Heart left ventricle (tissue), 16 donors: ENCODE results near the gene CREBBP. TPM values are rescaled to one million over a fixed set of nuclear protein-coding genes. Genes with fewer than 3 reads are reported as not detected.

Source experiments
- ATAC-seq, 4 donors: fragments of 200-7000 bp; cut with Tn5 transposase; one replicate each; pipeline ENCODE4 v1.9.1; 2020 to 2022; ENCODE audit warnings: moderate library complexity in 4 of 4, mild to moderate bottlenecking in 3 of 4, moderate number of reproducible peaks in 1 of 4
- DNase-seq, 5 donors: peaks; one replicate each; pipeline ENCODE4 v3.0.0-alpha.2; 2020
- H3K27ac ChIP-seq, 12 donors: fragments of 200-600 bp; sonication (generic) in 4 of 12; one replicate each; pipeline versions ENCODE4 v1.5.0 to v1.8.0; 2016 to 2022; ENCODE audit warnings: mild to moderate bottlenecking in 2 of 12
- H3K27me3 ChIP-seq, 9 donors: fragments of 200-600 bp; sonication (generic) in 2 of 9; one replicate each; pipeline versions ENCODE4 v1.5.1 to v1.8.0; 2016 to 2022; ENCODE audit warnings: mild to moderate bottlenecking in 3 of 9
- H3K36me3 ChIP-seq, 9 donors: fragments of 200-600 bp; sonication (generic) in 2 of 9; one replicate each; pipeline versions ENCODE4 v1.5.0 to v1.8.0; 2018 to 2022; ENCODE audit warnings: mild to moderate bottlenecking in 2 of 9
- H3K4me1 ChIP-seq, 12 donors: fragments of 200-600 bp; sonication (generic) in 4 of 12; one replicate each; pipeline versions ENCODE4 v1.5.0 to v1.8.0; 2016 to 2022; ENCODE audit warnings: mild to moderate bottlenecking in 3 of 12
- H3K4me3 ChIP-seq, 12 donors: fragments of 200-600 bp; sonication (generic) in 4 of 12; one replicate each; pipeline versions ENCODE4 v1.5.0 to v1.8.0; 2017 to 2022; ENCODE audit warnings: mild to moderate bottlenecking in 9 of 12, moderate library complexity in 4 of 12
- H3K9me3 ChIP-seq, 12 donors: fragments of 200-600 bp; sonication (generic) in 4 of 12; one replicate each; pipeline versions ENCODE4 v1.5.0 to v1.8.0; 2016 to 2022; ENCODE audit warnings: mild to moderate bottlenecking in 1 of 12
- POLR2A ChIP-seq, 2 donors: fragments of 450-650 bp; IDR thresholded peaks; one replicate each; pipeline ENCODE4 v1.6.1; 2017; ENCODE audit warnings: antibody characterized with exemption in 2 of 2, mild to moderate bottlenecking in 2 of 2, moderate library complexity in 2 of 2
- WGBS, 4 donors: extraction: QIAGEN DNeasy Blood & Tissue Kit in 2 of 4; methylation state at CpG; one replicate each; pipeline versions ENCODE4 v1.1.5 to v1.1.7; 2013 to 2018; 5-methylcytosine and 5-hydroxymethylcytosine counted together
- intact Hi-C, 10 donors: fragments of 100-400 bp; cut with DNase I; formaldehyde crosslinking; loops; one replicate each; pipeline versions ENCODE4 v1.11.1 to v1.14.2; 2022
- polyA plus RNA-seq, 2 donors: library from polyadenylated mRNA; stranded (reverse); fragments of 200-250 nt; gene quantifications; one replicate each; pipeline ENCODE4 v1.2.3, GENCODE V29; 2013
- total RNA-seq, 9 donors: library from RNA; depleted of rRNA in 2 of 9; stranded (reverse); fragments of >200 nt in 2 of 9; fragmentation: NEBNext Ultra II Directional in 3 of 9; extraction: Animal tissue kit (Norgen Biotek cat#: 25700) in 3 of 9; gene quantifications; one replicate each; pipeline versions ENCODE4 v1.1.0 to v1.2.4, GENCODE V29; 2016 to 2023
- TF ChIP-seq, protein P1 (sequence below), 12 donors: fragments of 200-600 bp; sonication (generic) in 4 of 12; IDR thresholded peaks; one replicate each; pipeline versions ENCODE4 v1.5.0 to v1.8.0; 2018 to 2022; ENCODE audit warnings: antibody characterized with exemption in 12 of 12, mild to moderate bottlenecking in 5 of 12
- donor health status: ischemic (EF 13 %, LVEDD 7.1; RV severe dilation, severe dysfunction).
- donor health status: healthy with polysubstance abuse.
- donor health status: DM: no; HTN: yes; CAD: no.
- donor health status: DM: no; HTN: no; CAD: no.
- donor health status: ischemic (EF 25% LVEDD 6.9; RV normal size, moderate dysfunction).
- donor health status: ischemic (EF 25% LVEDD 5.7; RV mildly dilated, moderate dysfunction).
- donor health status: healthy.
- donor health status: DM: yes; HTN: yes; CAD: no.
- donor health status: ischemic (EF 35%, LVEDD 5.7; RV mildly dilated, moderate dysfunction).
- donor health status: nonischemic (EF 11% LVEDD 7.7; RV severe dilation, severe dysfunction).
- donor health status: DM: yes; HTN: yes; CAD: no.
- donor health status: PGD.
- donor health status: ischemic (EF 29% LVEDD 5.4; RV normal size, mild dysfunction).
- donor health status: nonischemic (EF 23%, LVEDD 6.1; RV moderate dilation, normal function).

The CREBBP gene
- total and polyA plus RNA-seq, 11 donors, result 17.1 to 77.6 (median 39.6) TPM

DNA sequence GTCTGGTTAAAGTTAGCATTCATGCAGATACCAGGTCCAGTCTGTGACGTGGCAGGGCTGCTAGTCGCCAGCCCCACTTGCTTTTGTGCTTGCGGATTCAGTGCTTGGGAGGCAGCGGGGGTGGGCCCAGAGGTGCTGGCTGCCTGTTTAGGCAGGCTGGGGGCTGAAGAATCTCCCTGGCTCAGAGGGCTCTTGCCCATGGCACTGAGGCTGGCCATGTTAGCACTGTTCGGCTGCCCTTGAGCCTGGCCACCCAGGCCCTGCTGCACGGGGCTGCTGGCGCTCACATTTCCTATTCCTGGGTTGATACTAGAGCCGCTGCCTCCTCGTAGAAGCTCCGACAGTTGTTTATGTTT is 30.0 kb downstream of the CREBBP start:
- H3K4me3 ChIP-seq, result no peak overlapping the region
- ATAC-seq (no peak), DNase-seq (no peak)
- H3K4me1 ChIP-seq, result peaks cover 0 to 71% (median 38%) of the 10 kb centered on the region in 12 donors
- WGBS, 4 donors, result 75 to 82% (median 78%) methylated on average over 6 to 10 of the region's 10 CpGs
- no peaks in the 10 kb centered on the region for H3K9me3 ChIP-seq
- no peaks in the 10 kb centered on the region for H3K27me3 ChIP-seq
- TF ChIP-seq, protein P1, sequence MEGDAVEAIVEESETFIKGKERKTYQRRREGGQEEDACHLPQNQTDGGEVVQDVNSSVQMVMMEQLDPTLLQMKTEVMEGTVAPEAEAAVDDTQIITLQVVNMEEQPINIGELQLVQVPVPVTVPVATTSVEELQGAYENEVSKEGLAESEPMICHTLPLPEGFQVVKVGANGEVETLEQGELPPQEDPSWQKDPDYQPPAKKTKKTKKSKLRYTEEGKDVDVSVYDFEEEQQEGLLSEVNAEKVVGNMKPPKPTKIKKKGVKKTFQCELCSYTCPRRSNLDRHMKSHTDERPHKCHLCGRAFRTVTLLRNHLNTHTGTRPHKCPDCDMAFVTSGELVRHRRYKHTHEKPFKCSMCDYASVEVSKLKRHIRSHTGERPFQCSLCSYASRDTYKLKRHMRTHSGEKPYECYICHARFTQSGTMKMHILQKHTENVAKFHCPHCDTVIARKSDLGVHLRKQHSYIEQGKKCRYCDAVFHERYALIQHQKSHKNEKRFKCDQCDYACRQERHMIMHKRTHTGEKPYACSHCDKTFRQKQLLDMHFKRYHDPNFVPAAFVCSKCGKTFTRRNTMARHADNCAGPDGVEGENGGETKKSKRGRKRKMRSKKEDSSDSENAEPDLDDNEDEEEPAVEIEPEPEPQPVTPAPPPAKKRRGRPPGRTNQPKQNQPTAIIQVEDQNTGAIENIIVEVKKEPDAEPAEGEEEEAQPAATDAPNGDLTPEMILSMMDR (IDR thresholded peaks at IDR 0.05), result no peak
- TF ChIP-seq POLR2A (IDR thresholded peaks at IDR 0.05), result no peak
- intact Hi-C loops, result loop anchor here in 1 of 10 donors (10.0 kb wide), 1 partner anchor 46 kb away; no protein-coding TSS in a partner anchor
- H3K36me3 ChIP-seq, result peaks cover 0 to 33% (median 15%) of the 10 kb centered on the region in 9 donors
- peak overlapping the region in 1 of 12 donors; percentile 41 for H3K27ac ChIP-seq

DNA sequence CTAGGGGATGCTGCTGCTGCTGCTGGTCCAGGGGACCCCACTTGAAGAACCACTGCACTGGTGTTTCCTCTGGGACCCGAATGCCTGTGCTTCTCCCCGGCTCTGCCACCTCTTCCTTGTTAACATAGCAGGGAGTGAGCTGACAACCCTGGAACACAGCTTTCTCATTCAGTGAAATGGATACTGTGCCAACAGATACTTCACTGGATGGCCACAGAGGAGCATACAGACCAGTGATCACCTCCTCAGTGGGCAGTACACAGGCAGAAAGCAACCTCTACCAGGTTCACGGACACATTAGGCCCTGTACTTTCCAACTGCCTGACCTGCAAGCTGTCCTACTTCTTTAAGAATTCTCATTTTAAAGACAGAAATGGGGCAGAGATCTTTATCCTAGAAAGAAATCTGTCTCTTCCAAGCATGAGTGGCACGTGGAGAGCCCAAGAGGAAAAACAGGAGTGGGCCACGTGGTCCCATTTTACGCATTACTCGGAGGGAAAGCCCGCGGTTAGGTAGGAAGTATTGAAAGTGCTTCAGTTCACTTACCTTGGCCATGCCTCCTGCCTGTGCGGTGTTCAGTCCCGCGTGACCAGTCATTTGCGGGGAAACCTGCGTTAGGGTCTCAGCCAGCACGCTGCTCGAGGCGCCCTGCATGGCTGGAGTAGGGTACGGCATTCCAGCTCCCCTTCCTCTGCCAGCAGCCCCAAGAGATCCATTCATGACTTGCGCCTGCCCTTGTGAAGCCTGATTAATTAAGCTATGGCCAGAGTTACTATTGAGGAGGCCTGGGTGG is 30.6 kb downstream of the CREBBP start:
- DNase-seq (no peak), ATAC-seq (peak in 2 of 4 donors; percentile 35 to 40)
- peak overlapping the region in 2 of 12 donors; percentile 10 to 41 for H3K27ac ChIP-seq
- 88 to 90% (median 89%) methylated on average over 14 to 19 of the region's 19 CpGs for WGBS, 4 donors
- H3K4me3 ChIP-seq, result no peak overlapping the region
- H3K27me3 ChIP-seq, result no peaks in the 10 kb centered on the region
- no peak for TF ChIP-seq POLR2A (IDR thresholded peaks at IDR 0.05)
- TF ChIP-seq, protein P1 (IDR thresholded peaks at IDR 0.05), result no peak
- H3K4me1 ChIP-seq, result peaks cover 0 to 69% (median 33%) of the 10 kb centered on the region in 12 donors
- H3K36me3 ChIP-seq, result peaks cover 0 to 33% (median 15%) of the 10 kb centered on the region in 9 donors
- intact Hi-C loops, result loop anchor here in 2 of 10 donors (2.0 to 10.0 kb wide), 2 partner anchors 27 to 45 kb away; no protein-coding TSS in a partner anchor
- no peaks in the 10 kb centered on the region for H3K9me3 ChIP-seq

DNA sequence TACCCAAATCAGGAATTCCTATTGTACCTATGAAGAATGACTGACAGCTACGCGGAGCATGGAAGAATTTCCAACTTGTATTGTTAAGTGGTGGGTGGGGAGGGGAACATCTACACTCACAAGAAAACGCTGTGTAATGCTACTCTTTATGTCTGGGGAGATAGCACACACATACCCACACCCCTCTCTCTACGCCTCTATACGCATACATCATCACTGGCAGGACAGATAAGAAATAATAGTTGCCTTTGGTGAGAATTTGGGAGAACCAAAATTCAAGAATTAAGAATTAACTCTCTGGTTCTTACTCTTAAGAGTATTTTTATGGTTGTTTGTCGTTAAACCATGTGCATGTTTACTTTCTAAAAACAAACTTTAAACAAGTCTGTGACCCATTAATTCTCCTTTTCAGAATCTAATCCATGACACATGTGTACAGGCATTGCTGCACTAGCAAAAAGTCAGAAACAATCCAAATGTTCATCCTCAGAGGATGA is 33.9 kb downstream of the CREBBP start:
- H3K4me1 ChIP-seq, result peaks cover 0 to 73% (median 40%) of the 10 kb centered on the region in 12 donors
- intact Hi-C loops, result no loop called here
- 75 to 79% (median 77%) methylated on average over 6 of the region's 6 CpGs for WGBS, 4 donors

DNA sequence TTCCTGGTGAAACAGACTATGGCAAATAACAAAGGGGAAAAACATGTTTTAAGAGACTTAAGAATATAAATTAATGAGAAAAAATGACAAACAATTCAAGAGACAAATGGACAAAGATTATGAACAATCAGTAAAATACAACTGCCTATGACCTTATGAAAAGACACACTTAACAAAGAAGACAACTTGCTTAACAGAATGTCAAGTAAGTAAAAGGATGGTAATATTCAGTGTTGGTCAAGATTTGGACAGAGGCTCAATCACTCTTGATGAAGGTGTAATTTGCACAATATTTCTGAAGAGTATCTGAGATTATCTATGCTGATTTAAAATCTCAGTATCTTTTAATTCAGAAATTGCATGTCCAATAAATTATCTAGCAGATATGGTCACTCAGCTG is 34.4 kb downstream of the CREBBP start:
- DNase-seq, result no peak
- Histone ChIP-seq H3K4me1 (peaks cover 0 to 78% (median 45%) of the 10 kb centered on the region in 12 donors), H3K9me3 (no peaks in the 10 kb centered on the region), H3K27ac (no peak overlapping the region), H3K27me3 (no peaks in the 10 kb centered on the region), H3K36me3 (peaks cover 0 to 33% (median 15%) of the 10 kb centered on the region in 9 donors), H3K4me3 (no peak overlapping the region)
- intact Hi-C loops, result no loop called here
- no peak for ATAC-seq
- no peak for TF ChIP-seq POLR2A (IDR thresholded peaks at IDR 0.05)
- TF ChIP-seq, protein P1 (IDR thresholded peaks at IDR 0.05), result no peak

More for the DNA sequence above, 33.9 kb downstream of the CREBBP start:
- Histone ChIP-seq H3K4me3 (no peak overlapping the region), H3K27ac (no peak overlapping the region), H3K27me3 (no peaks in the 10 kb centered on the region), H3K9me3 (no peaks in the 10 kb centered on the region), H3K36me3 (peaks cover 0 to 33% (median 15%) of the 10 kb centered on the region in 9 donors)
- TF ChIP-seq, protein P1 (IDR thresholded peaks at IDR 0.05), result no peak
- no peak for TF ChIP-seq POLR2A (IDR thresholded peaks at IDR 0.05)
- DNase-seq (no peak), ATAC-seq (no peak)
